ENCODE results near the gene ZFTA. TPM values are rescaled to one million over a fixed set of nuclear protein-coding genes. Genes with fewer than 3 reads are reported as not detected.

Gene ZFTA
- total and polyA plus RNA-seq, 2 experiments from 2014 or later = 8.3 to 36.6 TPM

DNA sequence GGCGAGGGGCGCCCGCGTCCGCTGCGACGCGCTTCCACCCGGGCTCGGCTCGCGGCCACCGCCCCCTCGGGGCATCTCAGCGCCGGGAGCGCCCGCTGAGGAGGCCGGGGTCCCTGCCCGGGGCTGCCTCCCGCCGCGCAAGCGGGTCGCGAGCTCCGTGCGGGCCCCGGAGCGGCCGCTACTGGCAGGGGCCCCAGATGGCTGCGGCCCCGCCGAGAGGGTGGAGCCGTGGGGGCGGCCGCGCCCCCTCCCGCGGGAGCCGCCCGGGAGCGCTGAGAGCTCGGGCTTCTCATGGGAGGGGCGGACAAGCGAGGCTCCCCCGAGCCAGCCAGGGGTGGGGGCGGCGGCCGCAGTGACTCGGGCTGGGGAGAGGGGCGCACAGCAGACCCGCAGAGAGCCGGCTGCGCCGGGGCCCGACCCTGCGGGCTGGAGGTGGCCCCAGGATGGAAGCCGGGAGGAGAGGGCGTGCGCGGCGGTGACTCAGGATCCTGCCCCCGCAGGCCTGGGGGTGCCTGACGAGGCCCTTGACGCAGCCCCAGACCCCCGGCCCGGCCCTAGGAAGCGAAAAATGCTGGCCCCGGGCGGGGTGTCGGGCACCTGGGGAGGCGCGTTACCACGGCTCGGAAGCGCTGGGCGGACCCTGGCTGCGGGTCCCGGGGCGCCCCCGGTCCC is 603 bp upstream of the ZFTA start:
- peak; percentile 12 for ATAC-seq
- no peak overlapping the region for H3K27ac Mint-ChIP-seq
- peaks cover 23% of the 10 kb centered on the region for H3K79me2 ChIP-seq (replicated peaks; ENCODE audit: insufficient read depth)

More for the DNA sequence above, 603 bp upstream of the ZFTA start:
- TF ChIP-seq CREB1 (CRISPR knock-in tag; IDR thresholded peaks at IDR 0.05; ENCODE audit: low read depth) (no peak), JUNB (IDR thresholded peaks at IDR 0.05; ENCODE audit: unreplicated experiment) (no peak), EZH2phosphoT487 (IDR thresholded peaks at IDR 0.05; ENCODE audit: unreplicated experiment) (no peak), NANOG (IDR thresholded peaks at IDR 0.05; ENCODE audit: borderline replicate concordance) (no peak), STAT1 (IDR thresholded peaks at IDR 0.05; ENCODE audit: unreplicated experiment) (no peak), ZNF114 (CRISPR knock-in tag; IDR thresholded peaks at IDR 0.05) (no peak), POLR2AphosphoS5 (IDR thresholded peaks at IDR 0.05; ENCODE audit: low read depth) (no peak), ZNF331 (CRISPR knock-in tag; IDR thresholded peaks at IDR 0.05; ENCODE audit: low read depth) (no peak), EZH2 (IDR thresholded peaks at IDR 0.05; ENCODE audit: low read depth, unreplicated experiment) (no peak)
- TF ChIP-seq, protein P1, sequence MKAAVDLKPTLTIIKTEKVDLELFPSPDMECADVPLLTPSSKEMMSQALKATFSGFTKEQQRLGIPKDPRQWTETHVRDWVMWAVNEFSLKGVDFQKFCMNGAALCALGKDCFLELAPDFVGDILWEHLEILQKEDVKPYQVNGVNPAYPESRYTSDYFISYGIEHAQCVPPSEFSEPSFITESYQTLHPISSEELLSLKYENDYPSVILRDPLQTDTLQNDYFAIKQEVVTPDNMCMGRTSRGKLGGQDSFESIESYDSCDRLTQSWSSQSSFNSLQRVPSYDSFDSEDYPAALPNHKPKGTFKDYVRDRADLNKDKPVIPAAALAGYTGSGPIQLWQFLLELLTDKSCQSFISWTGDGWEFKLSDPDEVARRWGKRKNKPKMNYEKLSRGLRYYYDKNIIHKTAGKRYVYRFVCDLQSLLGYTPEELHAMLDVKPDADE (IDR thresholded peaks at IDR 0.05) = no peak
- TF ChIP-seq, protein P2, sequence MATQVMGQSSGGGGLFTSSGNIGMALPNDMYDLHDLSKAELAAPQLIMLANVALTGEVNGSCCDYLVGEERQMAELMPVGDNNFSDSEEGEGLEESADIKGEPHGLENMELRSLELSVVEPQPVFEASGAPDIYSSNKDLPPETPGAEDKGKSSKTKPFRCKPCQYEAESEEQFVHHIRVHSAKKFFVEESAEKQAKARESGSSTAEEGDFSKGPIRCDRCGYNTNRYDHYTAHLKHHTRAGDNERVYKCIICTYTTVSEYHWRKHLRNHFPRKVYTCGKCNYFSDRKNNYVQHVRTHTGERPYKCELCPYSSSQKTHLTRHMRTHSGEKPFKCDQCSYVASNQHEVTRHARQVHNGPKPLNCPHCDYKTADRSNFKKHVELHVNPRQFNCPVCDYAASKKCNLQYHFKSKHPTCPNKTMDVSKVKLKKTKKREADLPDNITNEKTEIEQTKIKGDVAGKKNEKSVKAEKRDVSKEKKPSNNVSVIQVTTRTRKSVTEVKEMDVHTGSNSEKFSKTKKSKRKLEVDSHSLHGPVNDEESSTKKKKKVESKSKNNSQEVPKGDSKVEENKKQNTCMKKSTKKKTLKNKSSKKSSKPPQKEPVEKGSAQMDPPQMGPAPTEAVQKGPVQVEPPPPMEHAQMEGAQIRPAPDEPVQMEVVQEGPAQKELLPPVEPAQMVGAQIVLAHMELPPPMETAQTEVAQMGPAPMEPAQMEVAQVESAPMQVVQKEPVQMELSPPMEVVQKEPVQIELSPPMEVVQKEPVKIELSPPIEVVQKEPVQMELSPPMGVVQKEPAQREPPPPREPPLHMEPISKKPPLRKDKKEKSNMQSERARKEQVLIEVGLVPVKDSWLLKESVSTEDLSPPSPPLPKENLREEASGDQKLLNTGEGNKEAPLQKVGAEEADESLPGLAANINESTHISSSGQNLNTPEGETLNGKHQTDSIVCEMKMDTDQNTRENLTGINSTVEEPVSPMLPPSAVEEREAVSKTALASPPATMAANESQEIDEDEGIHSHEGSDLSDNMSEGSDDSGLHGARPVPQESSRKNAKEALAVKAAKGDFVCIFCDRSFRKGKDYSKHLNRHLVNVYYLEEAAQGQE (IDR thresholded peaks at IDR 0.05; ENCODE audit: unreplicated experiment) = no peak
- TF ChIP-seq, protein P3, sequence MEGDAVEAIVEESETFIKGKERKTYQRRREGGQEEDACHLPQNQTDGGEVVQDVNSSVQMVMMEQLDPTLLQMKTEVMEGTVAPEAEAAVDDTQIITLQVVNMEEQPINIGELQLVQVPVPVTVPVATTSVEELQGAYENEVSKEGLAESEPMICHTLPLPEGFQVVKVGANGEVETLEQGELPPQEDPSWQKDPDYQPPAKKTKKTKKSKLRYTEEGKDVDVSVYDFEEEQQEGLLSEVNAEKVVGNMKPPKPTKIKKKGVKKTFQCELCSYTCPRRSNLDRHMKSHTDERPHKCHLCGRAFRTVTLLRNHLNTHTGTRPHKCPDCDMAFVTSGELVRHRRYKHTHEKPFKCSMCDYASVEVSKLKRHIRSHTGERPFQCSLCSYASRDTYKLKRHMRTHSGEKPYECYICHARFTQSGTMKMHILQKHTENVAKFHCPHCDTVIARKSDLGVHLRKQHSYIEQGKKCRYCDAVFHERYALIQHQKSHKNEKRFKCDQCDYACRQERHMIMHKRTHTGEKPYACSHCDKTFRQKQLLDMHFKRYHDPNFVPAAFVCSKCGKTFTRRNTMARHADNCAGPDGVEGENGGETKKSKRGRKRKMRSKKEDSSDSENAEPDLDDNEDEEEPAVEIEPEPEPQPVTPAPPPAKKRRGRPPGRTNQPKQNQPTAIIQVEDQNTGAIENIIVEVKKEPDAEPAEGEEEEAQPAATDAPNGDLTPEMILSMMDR (conservative IDR thresholded peaks at IDR 0.05; ENCODE audit: low read depth in 2 of 2) = no peak
- TF ChIP-seq, protein P4, sequence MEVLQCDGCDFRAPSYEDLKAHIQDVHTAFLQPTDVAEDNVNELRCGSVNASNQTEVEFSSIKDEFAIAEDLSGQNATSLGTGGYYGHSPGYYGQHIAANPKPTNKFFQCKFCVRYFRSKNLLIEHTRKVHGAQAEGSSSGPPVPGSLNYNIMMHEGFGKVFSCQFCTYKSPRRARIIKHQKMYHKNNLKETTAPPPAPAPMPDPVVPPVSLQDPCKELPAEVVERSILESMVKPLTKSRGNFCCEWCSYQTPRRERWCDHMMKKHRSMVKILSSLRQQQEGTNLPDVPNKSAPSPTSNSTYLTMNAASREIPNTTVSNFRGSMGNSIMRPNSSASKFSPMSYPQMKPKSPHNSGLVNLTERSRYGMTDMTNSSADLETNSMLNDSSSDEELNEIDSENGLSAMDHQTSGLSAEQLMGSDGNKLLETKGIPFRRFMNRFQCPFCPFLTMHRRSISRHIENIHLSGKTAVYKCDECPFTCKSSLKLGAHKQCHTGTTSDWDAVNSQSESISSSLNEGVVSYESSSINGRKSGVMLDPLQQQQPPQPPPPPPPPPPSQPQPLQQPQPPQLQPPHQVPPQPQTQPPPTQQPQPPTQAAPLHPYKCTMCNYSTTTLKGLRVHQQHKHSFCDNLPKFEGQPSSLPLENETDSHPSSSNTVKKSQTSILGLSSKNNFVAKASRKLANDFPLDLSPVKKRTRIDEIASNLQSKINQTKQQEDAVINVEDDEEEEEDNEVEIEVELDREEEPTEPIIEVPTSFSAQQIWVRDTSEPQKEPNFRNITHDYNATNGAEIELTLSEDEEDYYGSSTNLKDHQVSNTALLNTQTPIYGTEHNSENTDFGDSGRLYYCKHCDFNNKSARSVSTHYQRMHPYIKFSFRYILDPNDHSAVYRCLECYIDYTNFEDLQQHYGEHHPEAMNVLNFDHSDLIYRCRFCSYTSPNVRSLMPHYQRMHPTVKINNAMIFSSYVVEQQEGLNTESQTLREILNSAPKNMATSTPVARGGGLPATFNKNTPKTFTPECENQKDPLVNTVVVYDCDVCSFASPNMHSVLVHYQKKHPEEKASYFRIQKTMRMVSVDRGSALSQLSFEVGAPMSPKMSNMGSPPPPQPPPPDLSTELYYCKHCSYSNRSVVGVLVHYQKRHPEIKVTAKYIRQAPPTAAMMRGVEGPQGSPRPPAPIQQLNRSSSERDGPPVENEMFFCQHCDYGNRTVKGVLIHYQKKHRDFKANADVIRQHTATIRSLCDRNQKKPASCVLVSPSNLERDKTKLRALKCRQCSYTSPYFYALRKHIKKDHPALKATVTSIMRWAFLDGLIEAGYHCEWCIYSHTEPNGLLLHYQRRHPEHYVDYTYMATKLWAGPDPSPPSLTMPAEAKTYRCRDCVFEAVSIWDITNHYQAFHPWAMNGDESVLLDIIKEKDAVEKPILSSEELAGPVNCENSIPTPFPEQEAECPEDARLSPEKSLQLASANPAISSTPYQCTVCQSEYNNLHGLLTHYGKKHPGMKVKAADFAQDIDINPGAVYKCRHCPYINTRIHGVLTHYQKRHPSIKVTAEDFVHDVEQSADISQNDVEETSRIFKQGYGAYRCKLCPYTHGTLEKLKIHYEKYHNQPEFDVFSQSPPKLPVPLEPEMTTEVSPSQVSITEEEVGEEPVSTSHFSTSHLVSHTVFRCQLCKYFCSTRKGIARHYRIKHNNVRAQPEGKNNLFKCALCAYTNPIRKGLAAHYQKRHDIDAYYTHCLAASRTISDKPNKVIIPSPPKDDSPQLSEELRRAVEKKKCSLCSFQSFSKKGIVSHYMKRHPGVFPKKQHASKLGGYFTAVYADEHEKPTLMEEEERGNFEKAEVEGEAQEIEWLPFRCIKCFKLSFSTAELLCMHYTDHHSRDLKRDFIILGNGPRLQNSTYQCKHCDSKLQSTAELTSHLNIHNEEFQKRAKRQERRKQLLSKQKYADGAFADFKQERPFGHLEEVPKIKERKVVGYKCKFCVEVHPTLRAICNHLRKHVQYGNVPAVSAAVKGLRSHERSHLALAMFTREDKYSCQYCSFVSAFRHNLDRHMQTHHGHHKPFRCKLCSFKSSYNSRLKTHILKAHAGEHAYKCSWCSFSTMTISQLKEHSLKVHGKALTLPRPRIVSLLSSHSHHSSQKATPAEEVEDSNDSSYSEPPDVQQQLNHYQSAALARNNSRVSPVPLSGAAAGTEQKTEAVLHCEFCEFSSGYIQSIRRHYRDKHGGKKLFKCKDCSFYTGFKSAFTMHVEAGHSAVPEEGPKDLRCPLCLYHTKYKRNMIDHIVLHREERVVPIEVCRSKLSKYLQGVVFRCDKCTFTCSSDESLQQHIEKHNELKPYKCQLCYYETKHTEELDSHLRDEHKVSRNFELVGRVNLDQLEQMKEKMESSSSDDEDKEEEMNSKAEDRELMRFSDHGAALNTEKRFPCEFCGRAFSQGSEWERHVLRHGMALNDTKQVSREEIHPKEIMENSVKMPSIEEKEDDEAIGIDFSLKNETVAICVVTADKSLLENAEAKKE (CRISPR knock-in tag; IDR thresholded peaks at IDR 0.05) = no peak
- Histone ChIP-seq H3K27ac (ENCODE audit: low read depth) (no peak overlapping the region), H3K4me2 (peak overlapping the region; percentile 95), H2AFZ (peak overlapping the region; percentile 78), H4K20me1 (replicated peaks; ENCODE audit: insufficient read depth) (peaks cover 12% of the 10 kb centered on the region), H3K36me3 (ENCODE audit: insufficient read depth) (no peaks in the 10 kb centered on the region), H3K4me1 (ENCODE audit: insufficient read depth) (peaks cover 37% of the 10 kb centered on the region), H3F3A (replicated peaks; ENCODE audit: low read depth) (0 out of 2 replicates have a peak, but pooled peaks cover 12% of the 10 kb centered on the region), H3K4me3 (peak overlapping the region; percentile 75), H3K9me2 (ENCODE audit: insufficient read depth) (no peaks in the 10 kb centered on the region), H3K27me3 (ENCODE audit: insufficient read depth) (peaks cover 36% of the 10 kb centered on the region)
- peaks cover 14% of the 10 kb centered on the region; the same call in 2 of the 3 replicates for H3K36me3 Mint-ChIP-seq (ENCODE audit: low read depth)
- peaks cover 3% of the 10 kb centered on the region; the same call in 1 of the 3 replicates for H3K9me3 Mint-ChIP-seq
- H3K4me1 Mint-ChIP-seq = peaks cover 37% of the 10 kb centered on the region
- H3K27me3 Mint-ChIP-seq (ENCODE audit: insufficient read depth, low read depth, poor library complexity) = peaks cover 40% of the 10 kb centered on the region
- H3K4me3 Mint-ChIP-seq = peak overlapping the region; percentile 52; the same call in 2 of the 3 replicates
- DNase-seq (ENCODE audit: low spot score) = peak; percentile 55

Data from GM23338 (cell line).